Brain microvascular endothelial cell (primary cell): ENCODE results near the gene BTN2A1.

Source experiments
- DNase-seq: peaks from one replicate; pipeline ENCODE4 v3.0.0-alpha.2; 2020
- H3K27ac ChIP-seq: fragments of 250-450 bp; sonication (Bioruptor Pico); 2 replicates; pipeline ENCODE4 v1.5.1; 2020; ENCODE audit warnings: mild to moderate bottlenecking, moderate library complexity
- H3K27me3 ChIP-seq: fragments of 250-450 bp; sonication (Bioruptor Pico); replicated peaks from 2 replicates; pipeline ENCODE4 v1.5.1; 2020; ENCODE audit warnings: mild to moderate bottlenecking
- H3K36me3 ChIP-seq: fragments of 250-450 bp; sonication (Bioruptor Pico); replicated peaks from 2 replicates; pipeline ENCODE4 v1.5.1; 2020; ENCODE audit warnings: mild to moderate bottlenecking
- H3K4me3 ChIP-seq: 2 replicates; pipeline ENCODE4 v1.5.1; 2011; ENCODE audit warnings: low read depth, mild to moderate bottlenecking, control low read depth, low read length, moderate library complexity
- in situ Hi-C: cut with HindIII; loops from 2 replicates; pipeline ENCODE4 v1.10.0; 2017; ENCODE audit warnings: low sequenced_read_pairs, low pct_ligation_motif_present
- TF ChIP-seq, protein P1 (sequence below): IDR thresholded peaks from 2 replicates; pipeline ENCODE4 v1.5.1; 2011; ENCODE audit warnings: low read depth, mild to moderate bottlenecking, moderate library complexity, low read length, control low read depth, inconsistent platforms; ENCODE audit errors: missing control alignments

BTN2A1 gene

GRCh38 chr6:26485112-26485780 lies 27.5 kb downstream of the BTN2A1 start:
- H3K27ac ChIP-seq, result no peak overlapping the region
- H3K27me3 ChIP-seq, result no peaks in the 10 kb centered on the region
- H3K36me3 ChIP-seq, result no peaks in the 10 kb centered on the region
- TF ChIP-seq, protein P1, sequence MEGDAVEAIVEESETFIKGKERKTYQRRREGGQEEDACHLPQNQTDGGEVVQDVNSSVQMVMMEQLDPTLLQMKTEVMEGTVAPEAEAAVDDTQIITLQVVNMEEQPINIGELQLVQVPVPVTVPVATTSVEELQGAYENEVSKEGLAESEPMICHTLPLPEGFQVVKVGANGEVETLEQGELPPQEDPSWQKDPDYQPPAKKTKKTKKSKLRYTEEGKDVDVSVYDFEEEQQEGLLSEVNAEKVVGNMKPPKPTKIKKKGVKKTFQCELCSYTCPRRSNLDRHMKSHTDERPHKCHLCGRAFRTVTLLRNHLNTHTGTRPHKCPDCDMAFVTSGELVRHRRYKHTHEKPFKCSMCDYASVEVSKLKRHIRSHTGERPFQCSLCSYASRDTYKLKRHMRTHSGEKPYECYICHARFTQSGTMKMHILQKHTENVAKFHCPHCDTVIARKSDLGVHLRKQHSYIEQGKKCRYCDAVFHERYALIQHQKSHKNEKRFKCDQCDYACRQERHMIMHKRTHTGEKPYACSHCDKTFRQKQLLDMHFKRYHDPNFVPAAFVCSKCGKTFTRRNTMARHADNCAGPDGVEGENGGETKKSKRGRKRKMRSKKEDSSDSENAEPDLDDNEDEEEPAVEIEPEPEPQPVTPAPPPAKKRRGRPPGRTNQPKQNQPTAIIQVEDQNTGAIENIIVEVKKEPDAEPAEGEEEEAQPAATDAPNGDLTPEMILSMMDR, result no peak
- no peak overlapping the region for H3K4me3 ChIP-seq
- DNase-seq, result no peak
- in situ Hi-C loops, result no loop called here

GRCh38 chr6:26486358-26486757 lies 28.6 kb downstream of the BTN2A1 start:
- in situ Hi-C loops, result no loop called here
- H3K4me3 ChIP-seq, result no peak overlapping the region
- H3K27me3 ChIP-seq, result no peaks in the 10 kb centered on the region
- no peak overlapping the region for H3K27ac ChIP-seq
- TF ChIP-seq, protein P1, result no peak
- H3K36me3 ChIP-seq, result no peaks in the 10 kb centered on the region
- DNase-seq, result no peak

DNA sequence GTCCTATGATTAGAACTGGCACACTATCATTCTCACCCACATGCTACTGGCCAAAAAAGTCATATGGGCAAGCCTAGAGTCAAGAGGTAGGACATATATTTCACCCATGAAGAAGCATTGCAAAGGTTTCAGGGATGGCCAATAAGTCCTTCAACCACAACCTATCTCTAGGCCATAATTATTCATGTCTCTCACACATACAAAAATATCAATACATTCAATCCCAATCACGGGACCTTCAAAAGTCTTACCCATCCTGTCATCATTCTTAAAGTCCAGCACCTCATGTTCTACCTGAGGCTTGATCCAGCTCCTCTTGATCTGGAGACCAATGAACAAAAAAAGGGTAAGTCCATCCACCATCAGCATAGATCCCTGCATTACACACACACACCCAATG lies 29.7 kb downstream of the BTN2A1 start:
- in situ Hi-C loops, result no loop called here
- H3K27ac ChIP-seq, result no peak overlapping the region

DNA sequence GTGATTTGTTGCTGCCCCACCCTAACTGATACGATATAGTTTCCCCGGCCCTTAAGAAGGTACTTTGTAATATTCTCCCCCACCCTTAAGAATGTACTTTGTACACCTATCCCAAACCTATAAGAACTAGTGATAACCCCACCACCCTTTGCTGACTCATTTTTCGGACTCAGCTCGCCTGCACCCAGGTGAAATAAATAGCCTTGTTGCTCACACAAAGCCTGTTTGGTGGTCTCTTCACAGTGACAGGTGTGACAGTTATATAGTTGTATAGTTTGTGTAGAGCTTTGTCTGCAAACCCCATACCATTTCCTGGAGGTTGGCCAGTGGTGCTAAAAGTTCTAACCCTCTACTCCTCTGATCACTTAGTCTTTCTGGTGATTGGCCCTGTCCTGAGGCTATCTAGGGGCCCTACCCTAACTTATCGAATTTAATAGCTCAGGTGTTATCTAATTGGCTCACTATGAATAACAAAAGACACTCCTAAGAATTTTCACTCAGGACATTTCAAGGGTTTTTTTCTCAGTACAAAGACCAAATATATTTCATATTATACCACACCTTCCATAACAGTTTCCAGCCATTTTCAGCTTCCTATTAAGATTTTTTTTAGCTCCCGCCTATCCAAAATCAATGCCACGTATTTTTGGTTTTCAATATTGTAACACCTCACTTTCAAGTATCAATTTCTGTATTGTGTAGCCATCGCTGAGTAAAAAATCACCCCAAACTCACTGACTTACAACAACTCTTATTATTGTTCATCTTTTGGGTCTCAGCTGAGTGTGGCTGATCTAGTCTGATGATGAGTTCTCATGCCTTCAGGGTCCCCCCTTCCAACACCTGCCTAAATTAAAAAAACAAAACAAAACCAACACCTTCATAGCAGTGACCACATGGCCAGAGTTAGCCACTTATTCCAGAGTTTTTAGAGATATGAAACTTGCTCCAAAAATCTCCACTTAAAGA lies 32.5 kb downstream of the BTN2A1 start:
- Histone ChIP-seq H3K27ac (no peak overlapping the region), H3K4me3 (no peak overlapping the region), H3K27me3 (no peaks in the 10 kb centered on the region), H3K36me3 (no peaks in the 10 kb centered on the region)
- in situ Hi-C loops, result no loop called here
- DNase-seq, result no peak
- TF ChIP-seq, protein P1, result no peak

More for the DNA sequence above, 29.7 kb downstream of the BTN2A1 start:
- Histone ChIP-seq H3K27me3 (no peaks in the 10 kb centered on the region), H3K36me3 (no peaks in the 10 kb centered on the region), H3K4me3 (no peak overlapping the region)
- DNase-seq, result no peak
- TF ChIP-seq, protein P1, result no peak

- H3K27ac ChIP-seq, result no peak overlapping the region
- no peak overlapping the region for H3K4me3 ChIP-seq
- TF ChIP-seq, protein P1, result no peak
- H3K36me3 ChIP-seq, result no peaks in the 10 kb centered on the region
- in situ Hi-C loops, result no loop called here
- DNase-seq, result no peak
- H3K27me3 ChIP-seq, result no peaks in the 10 kb centered on the region
These were observed 33.8 kb downstream of the BTN2A1 start for GRCh38 chr6:26491604-26492003.
